B cell (primary cell): ENCODE results near the gene BOC. TPM values are rescaled to one million over a fixed set of nuclear protein-coding genes. Genes with fewer than 3 reads are reported as not detected.

ENCODE experiments used
- ATAC-seq: fragments of 200-7000 bp; cut with Tn5 transposase; one replicate; pipeline ENCODE4 v1.10.0; 2021; ENCODE audit warnings: low read depth, mild to moderate bottlenecking, moderate number of reproducible peaks, moderate library complexity
- CTCF ChIA-PET: fragments of 350-600 bp; sonication (Branson Sonifier 250); formaldehyde crosslinking; loops from one replicate; lab custom pipeline; 2021; ENCODE audit warnings: antibody characterized with exemption, inconsistent platforms; lab: Charles Lee
- POLR2A ChIA-PET: fragments of 350-600 bp; sonication (Branson Sonifier 250); formaldehyde crosslinking; loops from one replicate; lab custom pipeline; 2021; ENCODE audit warnings: antibody characterized with exemption; lab: Charles Lee
- DNase-seq: peaks from one replicate; pipeline ENCODE4 v3.0.0; 2013
- H2AFZ ChIP-seq: 2 replicates; pipeline ENCODE4 v1.6.1; 2012; ENCODE audit warnings: mild to moderate bottlenecking, low read depth, low read length; ENCODE audit not compliant: insufficient read depth, poor library complexity, severe bottlenecking
- H3K27ac ChIP-seq, 2 donors: 1 replicate in 1 of 2; 2 replicates in 1 of 2; pipeline ENCODE4 v1.5.1; 2012 to 2013; ENCODE audit warnings: low read length in 2 of 2, mild to moderate bottlenecking in 2 of 2, moderate library complexity in 1 of 2
- H3K27me3 ChIP-seq, 4 experiments: fragments of 200-600 bp in 1 of 4; sonication (generic) in 1 of 4; replicated peaks in 1 of 4; 1 replicate in 2 of 4; 2 replicates in 2 of 4; pipeline versions ENCODE4 v1.6.1 to v1.7.0; 2013 to 2016; ENCODE audit warnings: low read length in 3 of 4, mild to moderate bottlenecking in 2 of 4, mixed read lengths in 1 of 4, moderate library complexity in 1 of 4; ENCODE audit not compliant: insufficient read depth in 4 of 4, control insufficient read depth in 3 of 4; ENCODE audit errors: control extremely low read depth in 1 of 4
- H3K36me3 ChIP-seq, 2 experiments: replicated peaks in 1 of 2; 1 replicate in 1 of 2; 2 replicates in 1 of 2; pipeline versions ENCODE4 v1.6.1 to v1.7.1; 2013; ENCODE audit warnings: low read length in 1 of 2; ENCODE audit not compliant: insufficient read depth in 2 of 2, control insufficient read depth in 1 of 2; ENCODE audit errors: control extremely low read depth in 1 of 2, extremely low read depth in 1 of 2
- H3K4me1 ChIP-seq, 2 donors: fragments of 200-600 bp in 1 of 2; sonication (generic) in 1 of 2; 1 replicate in 1 of 2; 2 replicates in 1 of 2; pipeline versions ENCODE4 v1.5.1 to v1.6.1; 2013 to 2017; ENCODE audit warnings: low read length in 2 of 2; ENCODE audit not compliant: control insufficient read depth in 2 of 2, insufficient read depth in 2 of 2
- H3K4me2 ChIP-seq: replicated peaks from 2 replicates; pipeline ENCODE3; 2012; ENCODE audit warnings: mild to moderate bottlenecking, low read depth, low read length; ENCODE audit not compliant: poor library complexity, severe bottlenecking
- H3K4me3 ChIP-seq, 5 experiments: fragments of 200-600 bp in 1 of 5; sonication (generic) in 1 of 5; 1 replicate in 3 of 5; 2 replicates in 2 of 5; pipeline versions ENCODE4 v1.5.1 to v1.7.0; 2011 to 2016; ENCODE audit warnings: low read length in 4 of 5, mild to moderate bottlenecking in 4 of 5, low read depth in 2 of 5, control low read depth in 1 of 5, moderate library complexity in 1 of 5; ENCODE audit not compliant: insufficient read depth in 1 of 5; ENCODE audit errors: control extremely low read depth in 1 of 5, extremely low read depth in 1 of 5
- H3K79me2 ChIP-seq: fragments of 200-600 bp; sonication (generic); one replicate; pipeline ENCODE4 v1.6.0; 2016; ENCODE audit warnings: low read length; ENCODE audit not compliant: control insufficient read depth, insufficient read depth
- H3K9ac ChIP-seq: fragments of 200-600 bp; sonication (generic); 2 replicates; pipeline ENCODE4 v1.6.1; 2017; ENCODE audit warnings: mild to moderate bottlenecking, low read length, moderate library complexity
- H3K9me3 ChIP-seq, 3 donors: one replicate each; pipeline versions ENCODE4 v1.6.1 to v1.7.1; 2013; ENCODE audit warnings: low read length in 2 of 3; ENCODE audit not compliant: control insufficient read depth in 2 of 3, insufficient read depth in 1 of 3; ENCODE audit errors: control extremely low read depth in 1 of 3
- H4K20me1 ChIP-seq: 2 replicates; pipeline ENCODE4 v1.6.0; 2012; ENCODE audit warnings: mild to moderate bottlenecking, low read length; ENCODE audit not compliant: insufficient read depth, control insufficient read depth, poor library complexity, severe bottlenecking
- H3K27ac Mint-ChIP-seq: one replicate; pipeline ENCODE4 v1.8.0; 2021; ENCODE audit warnings: mixed read lengths
- H3K27me3 Mint-ChIP-seq: one replicate; pipeline ENCODE4 v1.8.0; 2021; ENCODE audit warnings: mixed read lengths
- H3K4me1 Mint-ChIP-seq: one replicate; pipeline ENCODE4 v1.8.0; 2021; ENCODE audit warnings: mixed read lengths
- H3K4me3 Mint-ChIP-seq: one replicate; pipeline ENCODE4 v1.8.0; 2021; ENCODE audit warnings: mixed read lengths
- H3K9me3 Mint-ChIP-seq: one replicate; pipeline ENCODE4 v1.8.0; 2022; ENCODE audit warnings: mixed read lengths; ENCODE audit not compliant: insufficient read depth
- CTCF ChIP-seq: fragments of 200-600 bp; IDR thresholded peaks from one replicate; pipeline ENCODE4 v1.8.0; 2022; ENCODE audit warnings: antibody characterized with exemption, mild to moderate bottlenecking
- EZH2 ChIP-seq: IDR thresholded peaks from 2 replicates; pipeline ENCODE4 v1.6.1; 2012; ENCODE audit warnings: borderline replicate concordance, low read depth, mild to moderate bottlenecking, moderate library complexity, low read length; ENCODE audit not compliant: insufficient read depth, poor library complexity, severe bottlenecking
- WGBS: methylation state at CpG from one replicate; pipeline ENCODE4 v1.1.5; 2013; ENCODE audit warnings: missing lambda C conversion rate; ENCODE audit not compliant: insufficient coverage; 5-methylcytosine and 5-hydroxymethylcytosine counted together
- intact Hi-C: fragments of 100-400 bp; cut with micrococcal nuclease; formaldehyde crosslinking; loops from one replicate; pipeline ENCODE4 v1.10.0; 2022
- polyA plus RNA-seq: library from polyadenylated mRNA; depleted of rRNA; stranded (reverse); fragments of >200 nt; gene quantifications from 2 replicates; pipeline ENCODE4 v1.2.3, GENCODE V29; 2012
- total RNA-seq, 2 donors: library from RNA; stranded (reverse); fragments of 120-200 nt in 1 of 2; gene quantifications; 1 replicate in 1 of 2; 2 replicates in 1 of 2; pipeline versions ENCODE4 v1.2.3 to v1.2.4, GENCODE V29; 2013 to 2022

The BOC gene
- total and polyA plus RNA-seq, 2 donors (not counting 1 experiment from before 2014, with no cell fraction given): 0.12 to 2.0 TPM

- Histone ChIP-seq H3K9ac (no peak overlapping the region), H3K4me3 (no peak overlapping the region), H2AFZ (no peak overlapping the region), H3K27me3 (peaks cover 0 to 14% (median 5%) of the 10 kb centered on the region in 4 experiments), H3K79me2 (no peaks in the 10 kb centered on the region), H3K4me1 (no peaks in the 10 kb centered on the region), H3K27ac (no peak overlapping the region), H3K4me2 (no peak overlapping the region), H3K36me3 (no peaks in the 10 kb centered on the region), H3K9me3 (no peaks in the 10 kb centered on the region), H4K20me1 (no peaks in the 10 kb centered on the region)
- 90% methylated on average over 1 of the region's 2 CpGs for WGBS
- H3K4me1 Mint-ChIP-seq: no peaks in the 10 kb centered on the region
- intact Hi-C loops: no loop called here
- H3K9me3 Mint-ChIP-seq: no peaks in the 10 kb centered on the region
- ChIA-PET CTCF (no interaction called here), POLR2A (no interaction called here)
- no peak overlapping the region for H3K27ac Mint-ChIP-seq
- H3K4me3 Mint-ChIP-seq: no peak overlapping the region
- TF ChIP-seq EZH2: no peak
- TF ChIP-seq CTCF: no peak
- ATAC-seq (no peak), DNase-seq (no peak)
- peaks cover 45% of the 10 kb centered on the region for H3K27me3 Mint-ChIP-seq
These were observed 5.9 kb upstream of the BOC start for GRCh38 chr3:113205481-113205880.

- Histone ChIP-seq H3K79me2 (no peaks in the 10 kb centered on the region), H3K27me3 (peaks cover 0 to 41% (median 18%) of the 10 kb centered on the region in 4 experiments), H3K9me3 (no peaks in the 10 kb centered on the region), H3K4me1 (peaks cover 15 to 21% of the 10 kb centered on the region in 2 donors), H3K36me3 (no peaks in the 10 kb centered on the region), H3K4me2 (peak overlapping the region; percentile 86), H3K4me3 (peak overlapping the region in 4 of 5 experiments; percentile 19 to 65 (median 42)), H3K9ac (peak overlapping the region; percentile 61), H3K27ac (no peak overlapping the region), H4K20me1 (no peaks in the 10 kb centered on the region), H2AFZ (peak overlapping the region; percentile 41)
- Mint-ChIP-seq H3K4me1 (peaks cover 14% of the 10 kb centered on the region), H3K4me3 (peak overlapping the region; percentile 87), H3K9me3 (no peaks in the 10 kb centered on the region), H3K27me3 (peaks cover 65% of the 10 kb centered on the region), H3K27ac (no peak overlapping the region)
- intact Hi-C loops: no loop called here
- CTCF ChIA-PET: no interaction called here
- POLR2A ChIA-PET: no interaction called here
- ATAC-seq (no peak), DNase-seq (no peak)
- WGBS: 33% methylated on average over 12 of the region's 22 CpGs
- TF ChIP-seq CTCF (no peak), EZH2 (no peak)
These were observed 590 bp upstream of the BOC start for GRCh38 chr3:113210604-113211329.
